ENCODE measurements around the gene RNF103.

- TF ChIP-seq POLR2A (IDR thresholded peaks at IDR 0.05) (no peak), CTCF (IDR thresholded peaks at IDR 0.05) (no peak)
Measured at GRCh38 chr2:86566158-86566820, 57.4 kb downstream of the RNF103 start.

Measured in uterus (tissue), 2 donors.